HUES6 (cell line): ENCODE measurements around the gene KLK13.
A peak's percentile ranks its signal among the peaks of the same experiment; 100 is the strongest.

Experiments
- H3K27ac ChIP-seq: 2 replicates; pipeline ENCODE4 v1.7.0; 2013; ENCODE audit warnings: low read depth, mild to moderate bottlenecking, low read length, inconsistent platforms
- H3K27me3 ChIP-seq: 2 replicates; pipeline ENCODE4 v1.6.1; 2013; ENCODE audit warnings: low read length; ENCODE audit not compliant: control insufficient read depth, insufficient read depth
- H3K36me3 ChIP-seq: 2 replicates; pipeline ENCODE4 v1.6.1; 2013; ENCODE audit warnings: low read length; ENCODE audit not compliant: control insufficient read depth, insufficient read depth
- H3K4me1 ChIP-seq: 2 replicates; pipeline ENCODE4 v1.6.1; 2013; ENCODE audit warnings: low read length; ENCODE audit not compliant: control insufficient read depth, insufficient read depth
- H3K4me3 ChIP-seq: 2 replicates; pipeline ENCODE4 v1.5.1; 2013; ENCODE audit warnings: low read depth, low read length
- H3K9ac ChIP-seq: one replicate; pipeline ENCODE4 v1.6.1; 2013; ENCODE audit warnings: mild to moderate bottlenecking, low read length
- H3K9me3 ChIP-seq: 2 replicates; pipeline ENCODE4 v1.6.1; 2013; ENCODE audit warnings: low read depth, low read length; ENCODE audit not compliant: control insufficient read depth, insufficient read depth

The KLK13 gene

DNA sequence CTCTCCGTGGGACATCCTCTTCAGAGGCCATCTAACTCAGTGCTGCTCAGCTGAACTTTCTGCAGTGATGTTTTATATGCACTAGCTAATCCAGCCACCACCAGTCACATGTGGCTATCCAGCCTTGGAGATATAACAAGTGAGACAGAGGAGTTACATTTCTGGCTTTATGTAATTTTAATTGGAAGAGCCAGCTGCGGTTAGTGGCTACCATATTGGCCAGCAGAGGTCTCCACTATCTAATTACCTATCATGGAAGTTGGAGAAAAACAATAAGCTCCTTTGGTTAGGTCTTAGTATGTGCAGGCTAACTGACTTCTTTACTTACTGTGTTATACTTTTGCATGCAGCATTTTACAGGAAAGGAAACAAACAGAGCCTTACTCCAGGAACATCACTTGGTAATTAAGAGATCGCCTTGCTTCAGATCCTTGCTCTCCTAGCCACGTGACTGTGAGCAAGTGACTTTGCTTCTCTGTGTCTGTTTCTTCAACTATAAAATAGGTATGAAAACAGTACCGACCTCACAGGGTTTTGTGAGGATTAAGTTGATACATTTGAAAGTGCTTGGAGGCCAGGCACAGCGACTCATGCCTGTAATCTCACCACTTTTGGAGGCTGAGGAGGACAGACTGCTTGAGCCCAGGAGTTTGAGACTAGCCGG is 43.8 kb downstream of the KLK13 start:
- H3K27ac ChIP-seq, result no peak overlapping the region
- H3K9me3 ChIP-seq, result no peaks in the 10 kb centered on the region
- no peaks in the 10 kb centered on the region for H3K36me3 ChIP-seq
- H3K9ac ChIP-seq, result no peak overlapping the region
- no peak overlapping the region for H3K4me3 ChIP-seq
- H3K27me3 ChIP-seq, result peaks cover 42% of the 10 kb centered on the region
- H3K4me1 ChIP-seq, result peaks cover 27% of the 10 kb centered on the region

DNA sequence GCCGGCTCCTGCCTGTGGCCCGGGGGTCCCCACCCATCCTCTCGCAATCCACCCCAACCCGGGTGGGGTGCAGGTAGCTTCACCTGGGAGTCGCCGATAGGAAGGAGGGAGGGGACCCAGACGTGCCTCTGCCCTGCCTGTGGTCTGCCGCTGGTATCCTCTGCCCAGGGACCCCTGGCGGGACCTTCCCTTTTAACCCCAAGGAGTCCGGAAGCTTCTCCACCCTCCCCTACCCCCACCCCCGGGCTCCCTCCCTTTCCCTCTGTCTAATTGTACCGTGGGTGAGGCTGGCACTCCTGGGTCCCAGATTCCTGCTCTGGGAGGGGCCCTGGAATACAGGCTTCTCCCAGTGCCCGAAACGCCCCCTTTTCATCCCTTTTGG is 45.4 kb downstream of the KLK13 start, which contains the start of gene KLK10:
Gene KLK10 (minus strand): TSS at position 166 of the 382 bp plus-strand sequence. CDS start 579 bp downstream, outside the sequence.
- Histone ChIP-seq H3K4me1 (peaks cover 11% of the 10 kb centered on the region), H3K27me3 (peaks cover 48% of the 10 kb centered on the region), H3K36me3 (no peaks in the 10 kb centered on the region), H3K9me3 (no peaks in the 10 kb centered on the region), H3K9ac (peak within 1 kb of the TSS; percentile 46), H3K4me3 (peak within 1 kb of the TSS; percentile 71), H3K27ac (no peak within 1 kb of the TSS)

DNA sequence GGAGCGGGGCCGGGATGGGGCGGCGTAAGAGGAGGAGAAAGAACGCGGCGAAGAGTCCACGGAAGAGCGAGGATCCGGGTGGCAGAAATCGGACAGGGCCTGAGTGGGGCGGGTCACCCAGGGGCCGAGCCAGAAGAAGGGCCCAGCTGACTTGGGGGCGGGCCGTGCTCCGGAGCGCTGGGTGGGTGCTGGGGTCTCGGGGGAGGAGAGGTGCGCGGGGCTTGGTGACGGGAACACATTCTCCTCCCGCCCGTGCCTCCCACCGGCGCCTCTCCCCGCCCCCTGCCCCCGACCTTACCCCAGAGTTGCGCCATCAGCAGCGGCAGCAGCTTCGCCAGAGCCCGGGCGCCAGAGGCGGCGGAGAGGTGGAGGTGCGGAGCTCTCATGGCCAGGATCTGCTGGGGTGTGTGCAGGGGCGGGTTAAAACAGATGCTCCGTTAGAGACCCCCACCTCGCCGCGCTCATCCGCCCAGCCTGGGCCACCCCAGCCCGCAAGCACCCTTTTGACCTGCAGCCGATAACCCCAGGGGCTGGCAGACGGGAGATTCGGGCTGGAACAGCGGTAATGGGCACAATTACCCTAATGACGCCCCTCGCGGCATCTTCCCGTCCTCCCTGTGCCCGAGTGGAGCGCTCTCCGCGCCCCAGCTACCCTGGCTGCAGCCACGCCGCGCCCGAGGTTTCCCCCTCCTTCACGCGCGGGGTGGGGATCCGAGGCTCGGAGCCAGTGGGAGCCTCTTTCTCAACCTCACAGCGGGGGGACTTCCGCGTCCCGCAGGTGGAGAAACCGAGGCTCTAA is 45.9 kb downstream of the KLK13 start:
- no peaks in the 10 kb centered on the region for H3K36me3 ChIP-seq
- H3K4me1 ChIP-seq, result peaks cover 11% of the 10 kb centered on the region
- H3K9ac ChIP-seq, result peak overlapping the region; percentile 46
- no peaks in the 10 kb centered on the region for H3K9me3 ChIP-seq
- H3K4me3 ChIP-seq, result peak overlapping the region; percentile 71
- H3K27ac ChIP-seq, result no peak overlapping the region
- H3K27me3 ChIP-seq, result peaks cover 52% of the 10 kb centered on the region

GRCh38 chr19:51016798-51017683 is 47.9 kb downstream of the KLK13 start:
- Histone ChIP-seq H3K27ac (no peak overlapping the region), H3K9ac (peak overlapping the region; percentile 47), H3K4me1 (peaks cover 11% of the 10 kb centered on the region), H3K4me3 (peak overlapping the region; percentile 68), H3K9me3 (no peaks in the 10 kb centered on the region), H3K27me3 (peaks cover 51% of the 10 kb centered on the region), H3K36me3 (no peaks in the 10 kb centered on the region)

DNA sequence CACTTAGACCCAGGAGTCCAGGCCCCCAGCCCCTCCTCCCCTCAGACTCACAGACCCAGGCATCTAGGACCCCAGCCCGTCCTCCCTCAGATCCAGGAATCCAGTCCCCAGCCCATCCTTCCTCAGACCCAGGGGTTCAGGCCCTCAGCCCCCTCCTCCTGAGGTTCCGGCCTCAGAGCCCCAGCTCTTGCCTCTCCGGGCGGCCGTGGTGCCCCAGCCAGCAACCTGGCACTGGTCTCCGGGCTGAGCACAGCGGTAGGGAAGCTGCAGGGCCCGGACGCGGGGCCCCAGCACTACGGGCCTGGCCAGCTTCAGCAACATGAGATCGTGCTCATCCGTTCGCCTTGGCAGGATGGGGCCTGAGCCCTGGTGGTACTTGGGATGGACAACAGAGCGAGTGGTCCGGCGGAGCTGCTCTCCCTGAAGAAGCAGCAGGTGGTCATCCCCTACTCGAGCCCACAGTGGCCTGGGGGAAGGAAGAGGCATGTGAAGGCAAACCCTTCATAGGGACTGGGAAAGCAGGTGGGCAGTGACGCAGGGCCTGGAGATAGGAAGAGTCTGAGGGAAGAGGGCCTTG is 49.1 kb downstream of the KLK13 start:
- no peak overlapping the region for H3K9ac ChIP-seq
- no peak overlapping the region for H3K27ac ChIP-seq
- no peaks in the 10 kb centered on the region for H3K9me3 ChIP-seq
- H3K4me3 ChIP-seq, result no peak overlapping the region
- peaks cover 6% of the 10 kb centered on the region; the same call in 1 of the 2 replicates for H3K4me1 ChIP-seq
- no peaks in the 10 kb centered on the region for H3K36me3 ChIP-seq
- H3K27me3 ChIP-seq, result peaks cover 51% of the 10 kb centered on the region

- Histone ChIP-seq H3K27ac (no peak overlapping the region), H3K9me3 (no peaks in the 10 kb centered on the region), H3K9ac (no peak overlapping the region), H3K27me3 (peaks cover 55% of the 10 kb centered on the region), H3K36me3 (no peaks in the 10 kb centered on the region), H3K4me3 (no peak overlapping the region), H3K4me1 (no peaks in the 10 kb centered on the region)
These were observed 50.6 kb downstream of the KLK13 start for GRCh38 chr19:51014242-51014641.

DNA sequence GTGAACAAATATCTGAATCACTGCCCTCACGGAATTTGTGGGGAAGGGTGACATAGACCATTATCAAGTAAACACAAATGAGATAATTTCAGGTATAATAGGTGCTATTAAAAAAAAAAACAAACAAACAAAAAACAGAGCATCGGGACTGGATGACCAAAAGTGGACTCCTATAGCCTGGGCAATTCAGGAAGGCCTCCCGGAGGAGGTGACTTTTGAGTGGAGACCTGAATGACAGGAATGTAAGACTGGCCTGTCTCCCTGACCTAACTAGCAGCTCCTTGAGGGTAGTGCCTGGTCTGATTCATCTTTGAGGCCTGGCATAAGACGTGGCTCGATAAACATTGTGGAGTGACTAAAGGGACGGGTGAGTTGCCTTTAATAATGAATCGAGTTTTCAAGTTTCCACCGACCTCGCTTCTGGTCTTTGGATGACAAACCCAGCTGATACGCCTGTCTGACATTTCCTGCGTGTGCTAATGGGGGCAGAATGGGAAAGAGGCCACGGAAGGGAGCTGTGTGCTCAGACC is 52.2 kb downstream of the KLK13 start:
- H3K27me3 ChIP-seq, result peaks cover 43% of the 10 kb centered on the region
- H3K27ac ChIP-seq, result no peak overlapping the region
- no peak overlapping the region for H3K4me3 ChIP-seq
- H3K9ac ChIP-seq, result no peak overlapping the region
- H3K4me1 ChIP-seq, result no peaks in the 10 kb centered on the region
- H3K36me3 ChIP-seq, result no peaks in the 10 kb centered on the region
- no peaks in the 10 kb centered on the region for H3K9me3 ChIP-seq

DNA sequence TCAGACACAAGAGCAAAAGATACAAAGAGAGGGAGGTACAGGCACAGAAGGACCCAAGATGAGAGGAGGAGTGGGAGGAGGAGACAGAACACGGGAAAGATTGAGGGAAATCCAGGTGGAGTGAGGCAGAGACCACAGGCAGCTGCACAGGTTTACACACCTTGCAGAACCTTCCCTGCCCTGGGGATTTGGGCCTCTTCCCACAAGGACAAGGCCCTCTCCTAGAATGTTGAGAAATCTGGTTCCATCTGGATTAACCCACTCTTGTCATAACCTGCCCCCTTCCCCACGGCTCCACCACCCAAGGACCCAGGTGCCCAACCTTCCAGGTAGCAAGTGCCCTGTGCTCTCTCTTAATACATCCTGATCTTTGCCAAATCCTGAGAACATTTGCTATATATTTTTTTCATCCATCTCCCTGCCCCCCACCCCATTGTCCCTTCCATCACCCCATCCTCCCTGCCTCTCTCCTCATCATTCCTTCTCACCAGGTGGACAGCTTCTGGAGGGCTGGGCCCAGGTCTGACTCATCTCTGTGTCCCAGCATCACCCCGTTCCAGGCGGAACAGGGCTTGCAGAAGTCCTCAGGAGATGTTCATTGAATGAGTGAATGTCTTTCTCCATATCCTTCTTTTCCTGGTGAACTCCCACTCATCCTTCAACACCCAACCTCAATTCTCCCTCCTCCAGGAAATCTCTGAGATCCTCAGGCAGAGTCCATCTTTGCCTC is 54.7 kb downstream of the KLK13 start:
- Histone ChIP-seq H3K36me3 (no peaks in the 10 kb centered on the region), H3K4me1 (no peaks in the 10 kb centered on the region), H3K27ac (no peak overlapping the region), H3K27me3 (peaks cover 40% of the 10 kb centered on the region), H3K9me3 (no peaks in the 10 kb centered on the region), H3K4me3 (no peak overlapping the region), H3K9ac (no peak overlapping the region)

- H3K36me3 ChIP-seq, result no peaks in the 10 kb centered on the region
- H3K27me3 ChIP-seq, result peaks cover 30% of the 10 kb centered on the region
- H3K4me1 ChIP-seq, result no peaks in the 10 kb centered on the region
- H3K27ac ChIP-seq, result no peak overlapping the region
- H3K9me3 ChIP-seq, result no peaks in the 10 kb centered on the region
- H3K4me3 ChIP-seq, result no peak overlapping the region
- no peak overlapping the region for H3K9ac ChIP-seq
These were observed 55.6 kb downstream of the KLK13 start for GRCh38 chr19:51009061-51009891.
